ENCODE measurements around the gene ODAD3. TPM values are rescaled to one million over a fixed set of nuclear protein-coding genes. Genes with fewer than 3 reads are reported as not detected.

ODAD3 gene
- total RNA-seq, 2 experiments from 2014 or later: not detected

GRCh38 chr19:11375143-11375948 is 59.6 kb downstream of the ODAD3 start:
- Histone ChIP-seq H3K9me3 (ENCODE audit: control insufficient read depth in 1 of 2, insufficient read depth in 1 of 2, low read length in 2 of 2) (no peaks in the 10 kb centered on the region), H3K27me3 (ENCODE audit: control insufficient read depth in 1 of 2, insufficient read depth in 2 of 2, low read length in 2 of 2) (no peaks in the 10 kb centered on the region), H3K27ac (ENCODE audit: low read depth in 1 of 2, low read length in 2 of 2) (peak overlapping the region; percentile 97 to 99), H3K36me3 (ENCODE audit: insufficient read depth, low read length) (peaks cover 14% of the 10 kb centered on the region), H3K4me1 (ENCODE audit: insufficient read depth, low read length) (peaks cover 53% of the 10 kb centered on the region), H3K4me3 (ENCODE audit: low read length) (peak overlapping the region; percentile 87)
- H3K4me1 Mint-ChIP-seq (ENCODE audit: low read depth): peaks cover 27% of the 10 kb centered on the region
- intact Hi-C loops (cut with DNase I, micrococcal nuclease): loop anchor here (1.0 to 10.0 kb wide), 5 partner anchors 29 to 503 kb away; partner anchors contain the start of genes ODAD3 (in 2 of the 2), PRKCSH (in 2 of the 2), CARM1 (in 1 of the 2) and CCDC159 (in 1 of the 2)
- H3K27me3 Mint-ChIP-seq: no peaks in the 10 kb centered on the region
- peak; percentile 53 for ATAC-seq (ENCODE audit: poor library complexity)
- no peak overlapping the region for H3K4me3 Mint-ChIP-seq
- TF ChIP-seq CTCF (IDR thresholded peaks at IDR 0.05): no peak
- no peaks in the 10 kb centered on the region for H3K9me3 Mint-ChIP-seq
- CTCF ChIA-PET: interaction anchor here (0.6 to 3.4 kb wide), 5 partner anchors 9 to 107 kb away, joined by 3 to 16 read pairs (median 9); partner anchors contain the start of genes EPOR, ODAD3 and PRKCSH
- peak; percentile 52 to 93 (median 74) for DNase-seq
- H3K27ac Mint-ChIP-seq: no peak overlapping the region
- H3K36me3 Mint-ChIP-seq (ENCODE audit: low read depth): peaks cover 17% of the 10 kb centered on the region
- POLR2A ChIA-PET: interaction anchor here (0.5 to 2.7 kb wide), 31 partner anchors 8 to 1790 kb away, joined by 3 to 86 read pairs (median 4); partner anchors contain the start of genes CCDC159, ECSIT, ELOF1 and EPOR

GRCh38 chr19:11374433-11375142 is 60.3 kb downstream of the ODAD3 start, which contains the start of gene SWSAP1:
Gene SWSAP1, plus strand, starts transcription at chr19:11374666. Its CDS starts 15 bp downstream, at chr19:11374681.
- Histone ChIP-seq H3K4me3 (ENCODE audit: low read length) (peak within 1 kb of the TSS; percentile 87), H3K27ac (ENCODE audit: low read depth in 1 of 2, low read length in 2 of 2) (peak within 1 kb of the TSS; percentile 97 to 99), H3K27me3 (ENCODE audit: control insufficient read depth in 1 of 2, insufficient read depth in 2 of 2, low read length in 2 of 2) (no peaks in the 10 kb centered on the region), H3K9me3 (ENCODE audit: control insufficient read depth in 1 of 2, insufficient read depth in 1 of 2, low read length in 2 of 2) (no peaks in the 10 kb centered on the region), H3K36me3 (ENCODE audit: insufficient read depth, low read length) (peaks cover 15% of the 10 kb centered on the region), H3K4me1 (ENCODE audit: insufficient read depth, low read length) (peaks cover 45% of the 10 kb centered on the region)
- Mint-ChIP-seq H3K27me3 (no peaks in the 10 kb centered on the region), H3K4me3 (no peak within 1 kb of the TSS), H3K27ac (no peak within 1 kb of the TSS), H3K9me3 (no peaks in the 10 kb centered on the region), H3K4me1 (ENCODE audit: low read depth) (peaks cover 21% of the 10 kb centered on the region), H3K36me3 (ENCODE audit: low read depth) (peaks cover 13% of the 10 kb centered on the region)
- ATAC-seq (ENCODE audit: poor library complexity): peak; percentile 87
- TF ChIP-seq CTCF (IDR thresholded peaks at IDR 0.05): no peak
- CTCF ChIA-PET: interaction anchor here (0.9 to 3.4 kb wide), 4 partner anchors 33 to 108 kb away, joined by 3 to 16 read pairs (median 12); partner anchors contain the start of genes ODAD3 and PRKCSH
- POLR2A ChIA-PET: interaction anchor here (0.5 to 2.7 kb wide), 32 partner anchors 9 to 1790 kb away, joined by 3 to 86 read pairs (median 4); partner anchors contain the start of genes CCDC159, ECSIT, ELOF1 and EPOR
- intact Hi-C loops (cut with DNase I, micrococcal nuclease): loop anchor here (1.0 to 10.0 kb wide), 5 partner anchors 28 to 502 kb away; partner anchors contain the start of genes ODAD3 (in 2 of the 2), PRKCSH (in 2 of the 2), CARM1 (in 1 of the 2) and CCDC159 (in 1 of the 2)
- DNase-seq: peak; percentile 93 to 100 (median 95)
